ENCODE measurements around the gene TRIM74.
"Not testable (repeated sequence)": the region's sequence is repeated elsewhere in the genome, so short reads cannot be mapped to it uniquely, and the experiment has no call there.

- not testable (repeated sequence) for TF ChIP-seq CTCF (IDR thresholded peaks at IDR 0.05; ENCODE audit: poor library complexity); EZH2 (IDR thresholded peaks at IDR 0.05; ENCODE audit: borderline replicate concordance)
Observed at GRCh38 chr7:72976434-72976833, 7.2 kb upstream of the TRIM74 start.
